ENCODE data around the gene PDK4. TPM values are rescaled to one million over a fixed set of nuclear protein-coding genes. Genes with fewer than 3 reads are reported as not detected.

The PDK4 gene
- total RNA-seq, 2 experiments from 2014 or later = not detected

DNA sequence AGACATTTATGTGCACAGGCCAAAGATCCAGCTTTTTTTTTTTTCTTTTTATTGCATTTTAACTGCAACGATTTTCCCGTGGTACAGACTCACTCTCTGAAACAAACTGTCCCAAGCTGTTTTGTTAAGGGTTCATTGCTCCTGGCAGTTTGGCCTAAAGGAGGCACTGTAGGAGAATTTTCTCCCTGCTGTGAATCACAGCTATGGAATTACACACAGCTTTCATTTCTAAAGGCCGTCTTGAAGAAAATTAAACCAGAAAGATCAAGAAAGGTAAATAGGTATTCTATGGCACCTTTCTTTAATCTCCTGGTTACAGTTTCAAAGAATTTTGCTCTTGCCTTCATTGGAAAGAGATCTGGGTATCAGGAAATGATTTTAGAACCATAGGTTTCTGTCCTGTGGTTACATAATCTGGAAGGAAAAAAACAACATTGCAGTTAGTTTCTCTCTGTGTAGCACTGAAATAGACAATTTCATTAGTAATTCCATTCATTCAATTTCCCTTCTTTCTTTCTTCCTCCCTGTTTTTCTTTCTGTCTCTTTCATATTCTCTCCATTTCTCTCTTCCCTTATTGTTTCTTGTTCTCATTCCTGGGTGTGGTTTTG, 51.2 kb downstream of the PDK4 start:
- Histone ChIP-seq H3K27ac (ENCODE audit: low read depth, low read length, poor library complexity, severe bottlenecking) (no peak overlapping the region), H3K9me3 (ENCODE audit: low read length) (no peaks in the 10 kb centered on the region), H3K9me2 (ENCODE audit: insufficient read depth, low read length) (no peaks in the 10 kb centered on the region), H2AFZ (ENCODE audit: low read length) (no peak overlapping the region), H4K20me1 (ENCODE audit: insufficient read depth, low read length) (no peaks in the 10 kb centered on the region), H3K4me3 (ENCODE audit: low read depth, low read length, poor library complexity, severe bottlenecking) (no peak overlapping the region), H3K36me3 (ENCODE audit: insufficient read depth, low read length) (no peaks in the 10 kb centered on the region), H3K4me1 (ENCODE audit: insufficient read depth, low read length, poor library complexity, severe bottlenecking) (no peaks in the 10 kb centered on the region), H3K4me2 (ENCODE audit: low read length) (no peak overlapping the region), H3K79me2 (ENCODE audit: insufficient read depth, low read depth, low read length) (no peaks in the 10 kb centered on the region)
- ChIA-PET CTCF (ENCODE audit: unreplicated experiment) (no interaction called here), POLR2A (no interaction called here)
- intact Hi-C loops (cut with micrococcal nuclease; ENCODE audit: unreplicated experiment) = no loop called here
- BruUV-seq (replicated peaks) = no TSS peak
- no peak for DNase-seq (ENCODE audit: low spot score)
- TF ChIP-seq, protein P1, sequence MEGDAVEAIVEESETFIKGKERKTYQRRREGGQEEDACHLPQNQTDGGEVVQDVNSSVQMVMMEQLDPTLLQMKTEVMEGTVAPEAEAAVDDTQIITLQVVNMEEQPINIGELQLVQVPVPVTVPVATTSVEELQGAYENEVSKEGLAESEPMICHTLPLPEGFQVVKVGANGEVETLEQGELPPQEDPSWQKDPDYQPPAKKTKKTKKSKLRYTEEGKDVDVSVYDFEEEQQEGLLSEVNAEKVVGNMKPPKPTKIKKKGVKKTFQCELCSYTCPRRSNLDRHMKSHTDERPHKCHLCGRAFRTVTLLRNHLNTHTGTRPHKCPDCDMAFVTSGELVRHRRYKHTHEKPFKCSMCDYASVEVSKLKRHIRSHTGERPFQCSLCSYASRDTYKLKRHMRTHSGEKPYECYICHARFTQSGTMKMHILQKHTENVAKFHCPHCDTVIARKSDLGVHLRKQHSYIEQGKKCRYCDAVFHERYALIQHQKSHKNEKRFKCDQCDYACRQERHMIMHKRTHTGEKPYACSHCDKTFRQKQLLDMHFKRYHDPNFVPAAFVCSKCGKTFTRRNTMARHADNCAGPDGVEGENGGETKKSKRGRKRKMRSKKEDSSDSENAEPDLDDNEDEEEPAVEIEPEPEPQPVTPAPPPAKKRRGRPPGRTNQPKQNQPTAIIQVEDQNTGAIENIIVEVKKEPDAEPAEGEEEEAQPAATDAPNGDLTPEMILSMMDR (conservative IDR thresholded peaks at IDR 0.05; ENCODE audit: low read length) = peak; percentile 23; the same call in 1 of the 2 replicates
- TF ChIP-seq EZH2phosphoT487 (IDR thresholded peaks at IDR 0.05; ENCODE audit: borderline replicate concordance, low read depth, low read length) = no peak

GRCh38 chr7:95544171-95544570, 52.1 kb downstream of the PDK4 start:
- Histone ChIP-seq H3K4me3 (ENCODE audit: low read depth, low read length, poor library complexity, severe bottlenecking) (no peak overlapping the region), H4K20me1 (ENCODE audit: insufficient read depth, low read length) (no peaks in the 10 kb centered on the region), H3K79me2 (ENCODE audit: insufficient read depth, low read depth, low read length) (no peaks in the 10 kb centered on the region), H3K9me3 (ENCODE audit: low read length) (no peaks in the 10 kb centered on the region), H3K27ac (ENCODE audit: low read depth, low read length, poor library complexity, severe bottlenecking) (no peak overlapping the region), H3K4me1 (ENCODE audit: insufficient read depth, low read length, poor library complexity, severe bottlenecking) (no peaks in the 10 kb centered on the region), H3K9me2 (ENCODE audit: insufficient read depth, low read length) (no peaks in the 10 kb centered on the region), H3K4me2 (ENCODE audit: low read length) (no peak overlapping the region), H3K36me3 (ENCODE audit: insufficient read depth, low read length) (no peaks in the 10 kb centered on the region), H2AFZ (ENCODE audit: low read length) (no peak overlapping the region)
- POLR2A ChIA-PET = no interaction called here
- DNase-seq (ENCODE audit: low spot score) = no peak
- CTCF ChIA-PET (ENCODE audit: unreplicated experiment) = no interaction called here
- BruUV-seq (replicated peaks) = no TSS peak
- TF ChIP-seq EZH2phosphoT487 (IDR thresholded peaks at IDR 0.05; ENCODE audit: borderline replicate concordance, low read depth, low read length) = no peak
- TF ChIP-seq, protein P1 (conservative IDR thresholded peaks at IDR 0.05; ENCODE audit: low read length) = no peak
- intact Hi-C loops (cut with micrococcal nuclease; ENCODE audit: unreplicated experiment) = no loop called here

DNA sequence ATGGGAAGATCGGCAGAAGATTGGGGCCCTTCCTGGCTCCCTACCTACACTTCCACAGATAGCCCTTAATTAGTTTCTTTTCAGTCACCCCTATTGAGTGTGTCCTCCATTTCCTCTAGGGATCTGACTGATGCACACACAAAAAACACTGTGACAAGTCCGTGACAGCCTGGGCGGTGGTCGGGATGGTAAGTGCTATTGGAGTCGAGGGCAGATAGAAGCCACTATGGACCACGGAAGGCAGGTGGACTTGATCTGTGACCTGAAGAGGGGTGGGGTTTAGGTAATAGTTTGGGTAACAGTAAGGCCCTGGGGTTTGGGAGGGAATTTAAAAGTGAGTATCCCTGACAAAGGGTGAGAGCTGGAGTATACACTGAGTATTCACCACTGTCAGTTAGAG, 53.0 kb downstream of the PDK4 start:
- TF ChIP-seq, protein P1 (conservative IDR thresholded peaks at IDR 0.05; ENCODE audit: low read length) = no peak
- no peak for TF ChIP-seq EZH2phosphoT487 (IDR thresholded peaks at IDR 0.05; ENCODE audit: borderline replicate concordance, low read depth, low read length)
- intact Hi-C loops (cut with micrococcal nuclease; ENCODE audit: unreplicated experiment) = no loop called here
- Histone ChIP-seq H4K20me1 (ENCODE audit: insufficient read depth, low read length) (no peaks in the 10 kb centered on the region), H3K27ac (ENCODE audit: low read depth, low read length, poor library complexity, severe bottlenecking) (no peak overlapping the region), H2AFZ (ENCODE audit: low read length) (no peak overlapping the region), H3K4me1 (ENCODE audit: insufficient read depth, low read length, poor library complexity, severe bottlenecking) (no peaks in the 10 kb centered on the region), H3K9me2 (ENCODE audit: insufficient read depth, low read length) (no peaks in the 10 kb centered on the region), H3K9me3 (ENCODE audit: low read length) (no peaks in the 10 kb centered on the region), H3K36me3 (ENCODE audit: insufficient read depth, low read length) (no peaks in the 10 kb centered on the region), H3K4me3 (ENCODE audit: low read depth, low read length, poor library complexity, severe bottlenecking) (no peak overlapping the region), H3K4me2 (ENCODE audit: low read length) (no peak overlapping the region), H3K79me2 (ENCODE audit: insufficient read depth, low read depth, low read length) (no peaks in the 10 kb centered on the region)
- ChIA-PET POLR2A (interaction anchor here (0.6 kb wide), 1 partner anchor 321 kb away, joined by 5 read pairs; no protein-coding TSS in a partner anchor), CTCF (ENCODE audit: unreplicated experiment) (no interaction called here)
- BruUV-seq (replicated peaks) = no TSS peak
- no peak for DNase-seq (ENCODE audit: low spot score)
